CD4-positive, alpha-beta T cell treated with Interleukin-17A for 4 hours (primary cell): ENCODE data around the gene UGT2B15.
"Not testable (repeated sequence)": the region's sequence is repeated elsewhere in the genome, so short reads cannot be mapped to it uniquely, and the experiment has no call there.

Experiments used
- DNase-seq: peaks from one replicate; pipeline ENCODE4 v3.0.0-alpha.2; 2020; ENCODE audit warnings: mixed read lengths

Gene UGT2B15

GRCh38 chr4:68670479-68670939 lies at the start of gene UGT2B15:
UGT2B15 (minus strand) TSS chr4:68670652; CDS start chr4:68670618, 34 bp downstream.
- DNase-seq = not testable (repeated sequence)

GRCh38 chr4:68719075-68719473 lies 48.6 kb upstream of the UGT2B15 start:
- no peak for DNase-seq

DNA sequence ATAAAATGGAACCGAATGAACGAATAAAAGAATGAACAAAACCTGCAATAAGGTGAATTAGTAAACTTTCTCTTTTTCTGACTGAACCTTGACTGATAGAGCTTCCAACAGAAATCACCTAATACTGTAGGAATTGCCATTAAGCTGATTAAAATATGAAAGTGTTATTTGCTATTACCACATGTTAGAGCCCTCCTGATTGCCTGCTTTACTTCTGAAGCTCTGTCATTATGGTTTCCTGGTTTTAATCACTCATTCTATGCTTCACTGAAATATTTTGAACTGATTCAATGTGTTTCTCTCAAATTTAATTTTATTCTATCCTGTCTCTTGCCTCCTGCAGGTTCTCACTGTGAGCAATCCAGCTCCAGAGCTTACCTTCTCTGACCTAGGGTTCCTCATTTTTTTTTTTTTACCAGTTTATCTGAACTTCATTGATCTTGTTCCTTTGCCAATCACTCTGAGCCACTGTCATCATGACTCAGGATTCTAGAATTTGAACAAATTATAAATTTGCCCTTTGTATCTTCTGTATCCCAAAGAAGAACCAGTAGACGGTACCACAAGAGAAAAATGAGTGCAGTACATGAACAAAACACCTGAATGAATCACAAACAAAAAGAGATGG lies 48.1 kb upstream of the UGT2B15 start:
- DNase-seq = no peak

GRCh38 chr4:68717999-68718398 lies 47.5 kb upstream of the UGT2B15 start:
- no peak for DNase-seq

DNA sequence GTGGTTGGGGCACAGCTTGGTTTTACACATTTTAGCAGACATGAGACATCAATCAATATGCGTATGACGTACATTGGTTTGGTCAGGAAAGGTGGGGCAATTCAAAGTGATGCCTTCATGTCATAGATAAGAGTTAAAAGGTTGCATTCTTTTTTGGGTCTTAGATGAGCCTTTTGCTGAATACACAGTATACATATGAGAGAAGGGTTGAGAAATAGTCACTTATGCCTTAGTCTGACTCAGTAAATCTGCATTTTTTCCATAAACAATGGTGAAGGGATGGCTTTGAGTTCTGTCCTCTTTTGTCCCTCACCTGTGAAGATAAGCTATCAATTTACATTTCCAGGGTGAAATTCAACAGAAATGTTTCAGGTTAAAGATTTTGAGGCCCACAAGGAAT lies 43.9 kb upstream of the UGT2B15 start:
- no peak for DNase-seq

DNA sequence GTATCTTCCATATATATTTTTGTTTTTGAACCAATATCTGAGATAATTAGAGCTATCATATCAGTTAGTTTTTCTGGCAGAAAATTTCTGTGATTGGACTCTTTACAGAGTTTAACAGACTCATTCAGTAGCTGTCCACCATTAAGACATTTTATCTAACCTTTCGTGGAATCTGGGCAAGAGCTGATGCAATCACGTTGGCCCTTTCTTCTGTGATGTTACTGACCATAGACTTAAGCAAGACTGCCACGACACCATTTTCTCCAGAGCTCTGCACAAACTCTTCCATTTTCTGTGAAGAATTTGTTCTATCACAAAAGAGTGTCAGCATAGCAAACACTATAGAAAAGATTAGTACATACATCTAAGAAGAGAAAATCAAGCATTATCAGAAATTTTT lies 41.8 kb upstream of the UGT2B15 start:
- DNase-seq = no peak

DNA sequence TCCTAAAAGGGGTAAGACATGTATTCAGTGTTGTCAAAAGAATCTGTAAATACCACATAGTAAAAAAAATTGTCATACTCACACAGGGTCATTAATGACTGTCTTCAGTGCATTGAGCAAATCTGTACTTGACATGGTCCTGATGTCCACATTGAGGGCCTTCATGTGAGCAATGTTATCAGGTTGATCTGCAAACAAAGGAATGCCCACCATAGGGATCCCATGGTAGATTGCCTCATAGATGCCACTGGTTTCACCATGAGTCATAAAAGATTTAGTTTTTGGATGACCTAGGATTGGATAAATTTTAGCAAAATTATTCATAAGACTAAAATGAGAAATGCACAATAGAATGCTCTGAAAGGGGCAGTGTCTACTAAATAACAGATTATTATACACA lies 38.1 kb upstream of the UGT2B15 start:
- no peak for DNase-seq

GRCh38 chr4:68703168-68703567 lies 32.7 kb upstream of the UGT2B15 start:
- not testable (repeated sequence) for DNase-seq

DNA sequence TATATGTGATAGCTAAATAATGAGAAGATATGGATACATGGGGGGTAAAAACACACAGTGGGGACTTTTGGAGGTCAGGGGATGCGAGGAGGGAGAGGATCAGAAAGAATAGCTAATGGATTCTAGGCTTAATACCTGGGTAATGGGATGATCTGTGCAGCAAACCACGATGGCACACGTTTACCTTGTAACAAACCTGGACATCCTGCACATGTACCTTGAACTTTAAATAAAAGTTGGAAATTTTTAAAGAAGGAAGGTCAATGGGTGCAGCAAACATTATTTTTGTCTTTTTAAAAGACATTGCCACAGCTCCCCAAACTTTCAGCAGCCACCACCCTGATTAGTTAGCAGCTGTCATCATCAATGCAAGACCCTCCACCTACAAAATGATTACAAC lies 29.7 kb upstream of the UGT2B15 start:
- DNase-seq = no peak

- no peak for DNase-seq
These were observed 23.0 kb upstream of the UGT2B15 start for GRCh38 chr4:68693325-68694075.

GRCh38 chr4:68691186-68691585 lies 20.7 kb upstream of the UGT2B15 start:
- DNase-seq = no peak

DNA sequence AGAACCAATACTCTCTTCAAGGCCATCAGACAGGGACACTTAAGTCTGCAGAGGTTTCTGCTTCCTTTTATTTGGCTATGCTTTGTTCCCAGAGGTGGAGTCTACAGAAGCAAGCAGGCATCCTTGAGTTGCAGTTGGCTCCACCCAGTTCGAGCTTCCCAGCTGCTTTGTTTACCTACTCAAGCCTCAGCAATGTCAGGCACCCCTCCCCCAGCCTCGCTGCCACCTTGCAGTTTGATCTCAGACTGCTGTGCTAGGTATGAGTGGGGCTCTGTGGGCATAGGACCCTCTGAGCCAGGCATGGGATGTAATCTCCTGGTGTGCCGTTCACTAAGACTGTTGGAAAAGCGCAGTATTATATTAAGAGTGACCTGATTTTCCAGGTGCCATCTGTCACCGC lies 12.6 kb upstream of the UGT2B15 start:
- no peak for DNase-seq

DNA sequence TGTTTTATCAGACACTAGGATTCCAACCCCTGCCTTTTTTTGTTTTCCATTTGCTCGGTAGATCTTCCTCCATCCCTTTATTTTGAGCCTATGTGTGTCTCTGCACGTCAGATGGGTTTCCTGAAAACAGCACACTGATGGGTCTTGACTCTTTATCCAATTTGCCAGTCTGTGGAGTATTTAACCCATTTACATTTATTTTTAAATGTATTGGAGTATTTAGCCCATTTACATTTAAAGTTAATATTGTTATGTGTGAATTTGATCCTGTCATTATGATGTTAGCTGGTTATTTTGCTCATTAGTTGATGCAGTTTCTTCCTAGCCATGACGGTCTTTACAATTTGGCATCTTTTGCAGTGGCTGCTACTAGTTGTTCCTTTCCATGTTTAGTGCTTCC lies 10.8 kb upstream of the UGT2B15 start:
- not testable (repeated sequence) for DNase-seq

- DNase-seq = no peak
These were observed 2.7 kb upstream of the UGT2B15 start for GRCh38 chr4:68673143-68673542.

DNA sequence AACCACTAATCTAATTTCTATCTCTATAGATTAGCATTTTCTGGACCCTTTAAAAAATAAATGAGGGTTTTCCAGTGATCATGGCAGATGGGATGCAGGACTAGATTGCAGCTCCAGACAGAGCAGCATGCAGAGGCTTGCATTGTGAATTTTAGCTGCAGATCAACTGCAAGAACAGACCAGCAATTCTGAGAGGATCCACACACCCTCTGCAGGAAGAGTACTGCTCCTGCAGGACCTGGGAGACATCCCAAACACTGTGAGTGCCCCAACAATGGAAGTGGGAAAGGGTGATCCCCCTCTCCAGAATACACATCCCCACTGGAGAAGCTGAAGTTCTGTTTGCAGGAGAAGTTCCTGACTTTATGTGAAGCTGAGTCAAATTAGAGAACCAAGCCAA lies 765 bp upstream of the UGT2B15 start:
- DNase-seq = not testable (repeated sequence)

DNA sequence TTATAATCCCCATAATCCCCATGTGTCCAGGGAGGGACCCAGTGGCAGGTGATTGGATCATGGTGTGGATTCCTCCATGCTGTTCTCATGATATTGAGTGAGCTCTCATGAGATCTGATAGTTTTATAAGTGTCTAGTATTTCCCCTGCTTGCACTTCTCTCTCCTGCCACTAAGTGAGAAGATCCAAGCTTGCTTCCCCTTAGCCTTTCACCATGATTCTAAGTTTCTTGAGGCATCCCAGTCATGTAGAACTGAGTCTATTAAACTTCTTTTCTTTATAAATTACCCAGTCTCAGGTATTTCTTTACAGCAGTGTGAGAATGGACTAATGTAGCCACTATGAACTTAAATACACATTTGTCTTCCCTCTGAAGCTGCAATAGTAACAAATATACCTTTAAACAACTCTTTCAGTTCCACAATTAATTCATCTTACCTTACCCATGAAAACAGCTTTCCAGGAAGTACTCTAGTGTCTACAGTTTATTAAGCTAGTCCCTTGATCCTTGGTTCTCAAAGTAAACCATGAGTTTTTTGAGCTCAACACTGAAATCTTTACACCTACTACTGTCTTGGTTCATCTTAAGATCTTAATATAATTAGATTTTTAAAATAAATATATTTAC lies 1.8 kb downstream of the UGT2B15 start:
- DNase-seq = not testable (repeated sequence)

DNA sequence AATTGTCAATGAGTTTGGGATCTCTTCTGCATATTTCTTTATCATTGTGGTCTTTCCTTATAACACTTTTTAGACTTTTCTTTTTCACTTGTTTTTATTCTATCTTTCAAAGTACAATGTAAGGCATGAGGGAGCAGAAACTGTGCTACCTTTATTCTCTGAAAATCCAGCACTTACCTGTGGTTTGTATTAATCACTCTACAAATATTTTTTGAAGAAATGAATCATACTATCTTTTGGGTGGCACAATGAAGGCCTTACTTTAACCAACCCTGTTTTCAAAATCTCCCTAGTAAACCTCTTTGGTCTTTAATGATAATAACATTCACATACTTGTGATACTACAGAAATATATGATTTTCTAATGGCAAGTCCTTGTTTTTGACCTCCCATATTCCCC lies 2.9 kb downstream of the UGT2B15 start:
- DNase-seq = not testable (repeated sequence)

DNA sequence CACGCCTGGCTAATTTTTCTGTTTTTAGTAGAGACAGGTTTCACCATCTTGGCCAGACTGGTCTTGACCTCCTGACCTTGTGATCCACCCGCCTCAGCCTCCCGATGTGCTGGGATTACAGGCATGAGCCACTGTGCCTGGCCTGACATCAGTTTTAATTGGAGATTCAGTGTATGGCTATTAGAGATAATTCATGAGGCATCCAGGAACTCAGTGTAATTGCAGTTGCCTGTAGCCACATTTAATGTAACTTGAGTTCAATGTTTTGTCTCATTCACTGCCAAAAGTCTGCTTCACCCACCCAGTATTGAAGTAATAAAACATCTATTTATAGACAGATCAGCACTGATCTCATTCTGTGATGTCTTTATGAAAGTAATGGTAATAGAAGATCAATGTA lies 5.7 kb downstream of the UGT2B15 start:
- not testable (repeated sequence) for DNase-seq

GRCh38 chr4:68662836-68663574 lies 7.4 kb downstream of the UGT2B15 start:
- DNase-seq = not testable (repeated sequence)

DNA sequence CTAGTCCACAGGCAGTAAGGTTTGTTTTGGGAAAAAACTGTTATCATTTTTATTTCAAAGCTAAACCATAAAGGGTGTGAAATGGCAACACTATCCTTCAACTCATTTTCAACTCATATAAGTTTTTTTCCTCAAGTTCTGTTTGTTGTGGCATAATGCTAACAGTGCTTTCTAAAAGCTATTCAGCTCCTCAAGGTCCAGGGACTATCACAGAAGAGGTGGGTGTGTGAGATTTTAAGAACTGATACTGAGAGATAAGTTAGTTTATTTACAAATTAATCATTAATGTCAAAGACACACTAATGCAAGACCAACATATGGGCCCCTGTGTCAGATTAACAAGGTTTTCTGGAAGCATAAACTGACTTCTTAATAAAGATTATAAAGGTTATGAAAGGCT lies 11.8 kb downstream of the UGT2B15 start:
- no peak for DNase-seq

DNA sequence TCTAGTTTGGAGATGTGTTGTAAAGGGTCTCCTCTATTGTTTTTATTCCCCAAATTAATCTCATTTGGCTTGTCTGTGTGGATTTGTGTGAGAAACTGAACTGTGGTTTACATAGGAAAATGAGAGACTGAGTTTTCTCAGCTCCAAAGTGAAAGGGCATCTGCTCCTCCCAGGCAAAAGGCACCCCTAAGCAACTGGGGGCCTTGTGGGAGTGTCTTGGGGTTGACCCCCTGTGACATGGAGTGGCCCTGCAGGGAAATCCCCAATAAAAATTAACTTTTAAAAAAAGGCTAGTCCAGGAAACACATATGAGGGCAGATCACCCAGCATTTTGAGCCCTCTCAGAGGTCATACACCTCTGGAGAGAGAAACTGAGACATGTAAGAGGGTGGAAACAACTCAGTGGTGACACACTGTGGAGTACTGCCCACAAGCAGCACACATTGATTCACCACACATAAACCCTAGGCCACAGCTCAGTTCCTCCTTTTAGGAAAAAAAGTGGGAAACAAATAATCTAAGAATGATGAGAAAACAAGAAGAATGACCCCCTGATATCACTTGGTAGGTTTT lies 13.3 kb downstream of the UGT2B15 start:
- DNase-seq = not testable (repeated sequence)

DNA sequence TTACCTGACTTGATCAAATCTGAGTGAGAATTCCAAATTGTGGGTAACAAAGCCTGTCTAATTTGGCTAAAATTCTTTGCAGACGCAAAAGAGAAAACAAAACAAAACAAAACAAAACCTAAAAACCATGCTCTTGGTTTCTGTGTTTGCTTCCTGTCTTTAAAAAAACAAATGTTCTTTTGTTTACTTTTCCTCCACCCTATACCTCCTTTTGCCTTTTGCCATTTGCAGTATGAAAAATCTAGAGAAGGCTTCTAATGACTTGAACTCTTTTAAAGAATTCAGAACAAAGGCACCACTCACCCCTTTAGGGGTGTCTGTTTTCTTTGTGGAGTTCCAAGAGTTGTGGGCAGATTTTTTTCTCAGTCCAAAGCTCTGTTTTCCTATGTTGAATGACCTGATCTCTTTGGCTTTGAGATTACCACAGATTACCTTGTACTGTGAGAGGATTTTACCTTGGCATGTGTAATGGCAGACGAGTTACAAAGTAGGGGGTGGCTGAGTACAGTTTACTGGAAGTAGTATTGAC lies 13.9 kb downstream of the UGT2B15 start:
- DNase-seq = not testable (repeated sequence)
